Measurements from ENCODE around the gene TNFAIP8. TPM values are rescaled to one million over a fixed set of nuclear protein-coding genes. Genes with fewer than 3 reads are reported as not detected.

Gene TNFAIP8
- total and polyA plus RNA-seq, 4 experiments from 2014 or later: 167 to 423 (median 226) TPM

GRCh38 chr5:119405419-119405818 is 49.6 kb downstream of the TNFAIP8 start:
- Histone ChIP-seq H3K9me3 (ENCODE audit: control insufficient read depth in 1 of 2, low read length in 2 of 2) (no peaks in the 10 kb centered on the region), H3K27ac (ENCODE audit: low read depth, low read length) (no peak overlapping the region), H3K4me1 (ENCODE audit: insufficient read depth, low read length) (no peaks in the 10 kb centered on the region), H3K27me3 (ENCODE audit: insufficient read depth, low read length) (no peaks in the 10 kb centered on the region), H3K4me3 (ENCODE audit: low read length in 2 of 2) (no peak overlapping the region), H3K36me3 (ENCODE audit: insufficient read depth, low read length) (no peaks in the 10 kb centered on the region)
- no peaks in the 10 kb centered on the region for H3K27me3 Mint-ChIP-seq
- no peaks in the 10 kb centered on the region for H3K36me3 Mint-ChIP-seq
- no peak overlapping the region for H3K4me3 Mint-ChIP-seq
- no peaks in the 10 kb centered on the region for H3K9me3 Mint-ChIP-seq
- peaks cover 5 to 9% (median 7%) of the 10 kb centered on the region in 4 donors for H3K4me1 Mint-ChIP-seq
- peak overlapping the region in 2 of 7 donors; percentile 29 to 68 for H3K27ac Mint-ChIP-seq
- ChIA-PET CTCF (ENCODE audit: partially characterized antibody) (interaction anchor here (10.5 kb wide), 1 partner anchor 90 kb away, joined by 211 read pairs; no protein-coding TSS in a partner anchor), POLR2A (ENCODE audit: partially characterized antibody) (interaction anchor here (0.8 kb wide), 1 partner anchor 138 kb away, joined by 3 read pairs; no protein-coding TSS in a partner anchor)
- DNase-seq: no peak
- intact Hi-C loops (cut with micrococcal nuclease): no loop called here

GRCh38 chr5:119406551-119407110 is 50.8 kb downstream of the TNFAIP8 start:
- no peak overlapping the region for H3K4me3 Mint-ChIP-seq
- no peak overlapping the region for H3K4me3 ChIP-seq (ENCODE audit: low read length in 2 of 2)
- H3K36me3 ChIP-seq (ENCODE audit: insufficient read depth, low read length): no peaks in the 10 kb centered on the region
- POLR2A ChIA-PET (ENCODE audit: partially characterized antibody): no interaction called here
- CTCF ChIA-PET (ENCODE audit: partially characterized antibody): interaction anchor here (10.5 kb wide), 1 partner anchor 91 kb away, joined by 211 read pairs; no protein-coding TSS in a partner anchor
- no peaks in the 10 kb centered on the region for H3K27me3 Mint-ChIP-seq
- no peaks in the 10 kb centered on the region for H3K9me3 ChIP-seq (ENCODE audit: control insufficient read depth in 1 of 2, low read length in 2 of 2)
- no peak for DNase-seq
- H3K27ac ChIP-seq (ENCODE audit: low read depth, low read length): no peak overlapping the region
- intact Hi-C loops (cut with micrococcal nuclease): no loop called here
- no peaks in the 10 kb centered on the region for H3K27me3 ChIP-seq (ENCODE audit: insufficient read depth, low read length)
- H3K36me3 Mint-ChIP-seq: no peaks in the 10 kb centered on the region
- no peaks in the 10 kb centered on the region for H3K9me3 Mint-ChIP-seq
- H3K27ac Mint-ChIP-seq: no peak overlapping the region
- peaks cover 6 to 17% (median 12%) of the 10 kb centered on the region in 4 donors for H3K4me1 Mint-ChIP-seq
- peaks cover 3% of the 10 kb centered on the region for H3K4me1 ChIP-seq (ENCODE audit: insufficient read depth, low read length)

GRCh38 chr5:119409235-119409815 is 53.5 kb downstream of the TNFAIP8 start:
- Mint-ChIP-seq H3K36me3 (no peaks in the 10 kb centered on the region), H3K4me3 (no peak overlapping the region), H3K4me1 (peaks cover 12 to 24% (median 15%) of the 10 kb centered on the region in 4 donors), H3K27me3 (peaks cover 2 to 4% of the 10 kb centered on the region in 2 donors), H3K27ac (peak overlapping the region in 3 of 7 donors; percentile 0 to 46 (median 29)), H3K9me3 (no peaks in the 10 kb centered on the region)
- ChIA-PET CTCF (ENCODE audit: partially characterized antibody) (interaction anchor here (0.6 to 10.5 kb wide), 25 partner anchors 10 to 421 kb away, joined by 3 to 211 read pairs (median 4); partner anchors contain the start of genes DMXL1 and DTWD2), POLR2A (ENCODE audit: partially characterized antibody) (interaction anchor here (0.7 to 2.1 kb wide), 5 partner anchors 94 to 338 kb away, joined by 3 to 8 read pairs (median 3); partner anchors contain the start of gene DMXL1)
- Histone ChIP-seq H3K27ac (ENCODE audit: low read depth, low read length) (no peak overlapping the region), H3K36me3 (ENCODE audit: insufficient read depth, low read length) (no peaks in the 10 kb centered on the region), H3K4me1 (ENCODE audit: insufficient read depth, low read length) (peaks cover 7% of the 10 kb centered on the region), H3K9me3 (ENCODE audit: control insufficient read depth in 1 of 2, low read length in 2 of 2) (no peaks in the 10 kb centered on the region), H3K4me3 (ENCODE audit: low read length in 2 of 2) (no peak overlapping the region), H3K27me3 (ENCODE audit: insufficient read depth, low read length) (no peaks in the 10 kb centered on the region)
- DNase-seq: no peak
- intact Hi-C loops (cut with micrococcal nuclease): no loop called here

- Mint-ChIP-seq H3K27ac (no peak overlapping the region), H3K36me3 (no peaks in the 10 kb centered on the region), H3K4me3 (peak overlapping the region in 2 of 8 donors; percentile 7 to 57), H3K4me1 (peaks cover 12 to 24% (median 15%) of the 10 kb centered on the region in 4 donors), H3K27me3 (peaks cover 3 to 4% of the 10 kb centered on the region in 2 donors), H3K9me3 (no peaks in the 10 kb centered on the region)
- ChIA-PET CTCF (ENCODE audit: partially characterized antibody) (interaction anchor here (0.8 to 10.5 kb wide), 30 partner anchors 14 to 422 kb away, joined by 3 to 211 read pairs (median 6); partner anchors contain the start of genes DMXL1, DTWD2 and TNFAIP8), POLR2A (ENCODE audit: partially characterized antibody) (interaction anchor here (0.8 to 3.6 kb wide), 6 partner anchors 9 to 422 kb away, joined by 3 to 22 read pairs (median 6); partner anchors contain the start of gene DTWD2)
- intact Hi-C loops (cut with micrococcal nuclease): no loop called here
- Histone ChIP-seq H3K4me1 (ENCODE audit: insufficient read depth, low read length) (peaks cover 7% of the 10 kb centered on the region), H3K9me3 (ENCODE audit: control insufficient read depth in 1 of 2, low read length in 2 of 2) (no peaks in the 10 kb centered on the region), H3K36me3 (ENCODE audit: insufficient read depth, low read length) (no peaks in the 10 kb centered on the region), H3K27me3 (ENCODE audit: insufficient read depth, low read length) (no peaks in the 10 kb centered on the region), H3K27ac (ENCODE audit: low read depth, low read length) (no peak overlapping the region), H3K4me3 (ENCODE audit: low read length in 2 of 2) (no peak overlapping the region)
- DNase-seq: no peak
Observed at GRCh38 chr5:119410448-119411159, 54.8 kb downstream of the TNFAIP8 start.

- intact Hi-C loops (cut with micrococcal nuclease): loop anchor here (1.0 to 2.0 kb wide), 5 partner anchors 96 to 423 kb away; partner anchors contain the start of genes DMXL1 and DTWD2
- peaks cover 3 to 4% of the 10 kb centered on the region in 2 donors for H3K27me3 Mint-ChIP-seq
- Histone ChIP-seq H3K36me3 (ENCODE audit: insufficient read depth, low read length) (no peaks in the 10 kb centered on the region), H3K27ac (ENCODE audit: low read depth, low read length) (no peak overlapping the region), H3K9me3 (ENCODE audit: control insufficient read depth in 1 of 2, low read length in 2 of 2) (no peaks in the 10 kb centered on the region), H3K4me1 (ENCODE audit: insufficient read depth, low read length) (peaks cover 7% of the 10 kb centered on the region), H3K4me3 (ENCODE audit: low read length in 2 of 2) (peak overlapping the region; percentile 33 to 39), H3K27me3 (ENCODE audit: insufficient read depth, low read length) (no peaks in the 10 kb centered on the region)
- no peaks in the 10 kb centered on the region for H3K36me3 Mint-ChIP-seq
- H3K9me3 Mint-ChIP-seq: no peaks in the 10 kb centered on the region
- POLR2A ChIA-PET (ENCODE audit: partially characterized antibody): interaction anchor here (0.8 to 3.6 kb wide), 13 partner anchors 10 to 423 kb away, joined by 3 to 22 read pairs (median 4); partner anchors contain the start of genes DMXL1 and DTWD2
- CTCF ChIA-PET (ENCODE audit: partially characterized antibody): interaction anchor here (0.6 to 10.5 kb wide), 74 partner anchors 9 to 426 kb away, joined by 3 to 211 read pairs (median 4); partner anchors contain the start of genes DMXL1, DTWD2, HSD17B4 and TNFAIP8
- H3K27ac Mint-ChIP-seq: peak overlapping the region in 6 of 7 donors; percentile 43 to 88 (median 58)
- peaks cover 12 to 24% (median 15%) of the 10 kb centered on the region in 4 donors for H3K4me1 Mint-ChIP-seq
- DNase-seq: peak; percentile 64 to 73 (median 69)
- peak overlapping the region; percentile 79 to 91 (median 83) for H3K4me3 Mint-ChIP-seq
Observed at GRCh38 chr5:119411361-119412278, 55.8 kb downstream of the TNFAIP8 start.
